Mesodermal cell (in vitro differentiated cells): Measurements from ENCODE around the gene ZNF644. TPM values are rescaled to one million over a fixed set of nuclear protein-coding genes. Genes with fewer than 3 reads are reported as not detected.
A peak's percentile ranks its signal among the peaks of the same experiment; 100 is the strongest.
"Not testable (repeated sequence)": the region's sequence is repeated elsewhere in the genome, so short reads cannot be mapped to it uniquely, and the experiment has no call there.

Experiments
- H3K27ac ChIP-seq: 2 replicates; pipeline ENCODE4 v1.7.0; 2013; ENCODE audit warnings: mild to moderate bottlenecking, low read depth, low read length, moderate library complexity; ENCODE audit not compliant: severe bottlenecking
- H3K36me3 ChIP-seq: 2 replicates; pipeline ENCODE4 v1.7.1; 2013; ENCODE audit warnings: mild to moderate bottlenecking, low read length, moderate library complexity; ENCODE audit not compliant: control insufficient read depth, insufficient read depth
- H3K4me1 ChIP-seq: one replicate; pipeline ENCODE4 v1.7.1; 2013; ENCODE audit warnings: mild to moderate bottlenecking, low read length; ENCODE audit not compliant: insufficient read depth, control insufficient read depth, poor library complexity, severe bottlenecking
- H3K4me3 ChIP-seq: 2 replicates; pipeline ENCODE4 v1.7.0; 2013; ENCODE audit warnings: low read length, control low read depth, mild to moderate bottlenecking; ENCODE audit not compliant: insufficient read depth, poor library complexity, severe bottlenecking; ENCODE audit errors: extremely low read depth
- H3K9me3 ChIP-seq: 2 replicates; pipeline ENCODE4 v1.7.1; 2013; ENCODE audit warnings: mild to moderate bottlenecking, low read length, moderate library complexity; ENCODE audit not compliant: control insufficient read depth
- WGBS, 2 experiments: methylation state at CpG; one replicate each; pipeline ENCODE4 v1.1.5; 2013; ENCODE audit warnings: missing lambda C conversion rate in 2 of 2; ENCODE audit not compliant: insufficient coverage in 2 of 2; 5-methylcytosine and 5-hydroxymethylcytosine counted together
- polyA plus RNA-seq, 2 experiments: library from polyadenylated mRNA; stranded (reverse); fragments of 50-300 nt; gene quantifications; one replicate each; pipeline ENCODE4 v1.2.3, GENCODE V29; 2013

ZNF644 gene
- 63.0 TPM for polyA plus RNA-seq (2013, experiment 1 of 2)
- polyA plus RNA-seq (2013, experiment 2 of 2), result 65.8 TPM

GRCh38 chr1:91021686-91022517 lies at the start of gene ZNF644:
Gene ZNF644, minus strand, starts transcription at chr1:91022035. Its CDS starts 39,682 bp downstream, at chr1:90982353.
- Histone ChIP-seq H3K4me3 (peak within 1 kb of the TSS; percentile 93), H3K36me3 (peaks cover 19% of the 10 kb centered on the region), H3K4me1 (peaks cover 6% of the 10 kb centered on the region), H3K27ac (peak within 1 kb of the TSS; percentile 100), H3K9me3 (no peaks in the 10 kb centered on the region)
- 1 to 2% methylated on average over 52 to 57 of the region's 70 CpGs for WGBS, 2 experiments

GRCh38 chr1:91070298-91070697 lies 48.5 kb upstream of the ZNF644 start:
- H3K4me1 ChIP-seq, result no peaks in the 10 kb centered on the region
- H3K4me3 ChIP-seq, result no peak overlapping the region
- WGBS, 2 experiments, result 78 to 82% methylated on average over 3 of the region's 3 CpGs
- no peaks in the 10 kb centered on the region for H3K36me3 ChIP-seq
- H3K9me3 ChIP-seq, result peaks cover 3% of the 10 kb centered on the region
- H3K27ac ChIP-seq, result no peak overlapping the region

GRCh38 chr1:91066538-91066937 lies 44.7 kb upstream of the ZNF644 start:
- H3K36me3 ChIP-seq, result no peaks in the 10 kb centered on the region
- 50% methylated on average over 1 of the region's 1 CpG for WGBS, 2 experiments
- H3K4me1 ChIP-seq, result no peaks in the 10 kb centered on the region
- no peaks in the 10 kb centered on the region for H3K9me3 ChIP-seq
- no peak overlapping the region for H3K27ac ChIP-seq
- no peak overlapping the region for H3K4me3 ChIP-seq

- no peaks in the 10 kb centered on the region for H3K36me3 ChIP-seq
- no peak overlapping the region for H3K4me3 ChIP-seq
- no peaks in the 10 kb centered on the region for H3K4me1 ChIP-seq
- peaks cover 5% of the 10 kb centered on the region for H3K9me3 ChIP-seq
- no peak overlapping the region for H3K27ac ChIP-seq
- WGBS, 2 experiments, result 81 to 82% methylated on average over 4 of the region's 4 CpGs
Observed at GRCh38 chr1:91065337-91065736, 43.5 kb upstream of the ZNF644 start.

- H3K27ac ChIP-seq, H3K36me3 ChIP-seq, H3K4me1 ChIP-seq, H3K4me3 ChIP-seq, H3K9me3 ChIP-seq: not testable (repeated sequence)
- WGBS, 2 experiments, result 100% methylated on average over 3 to 4 of the region's 5 CpGs
Observed at GRCh38 chr1:91063403-91063802, 41.6 kb upstream of the ZNF644 start.

GRCh38 chr1:91059157-91059556 lies 37.3 kb upstream of the ZNF644 start:
- H3K9me3 ChIP-seq, result peaks cover 5% of the 10 kb centered on the region
- H3K27ac ChIP-seq, result no peak overlapping the region
- H3K4me3 ChIP-seq, result no peak overlapping the region
- no peaks in the 10 kb centered on the region for H3K36me3 ChIP-seq
- no peaks in the 10 kb centered on the region for H3K4me1 ChIP-seq
- 95% methylated on average over 2 of the region's 2 CpGs; no CpG with 5 or more reads in 1 of the 2 experiments for WGBS, 2 experiments

- Histone ChIP-seq H3K4me1 (no peaks in the 10 kb centered on the region), H3K27ac (no peak overlapping the region), H3K4me3 (no peak overlapping the region), H3K36me3 (no peaks in the 10 kb centered on the region), H3K9me3 (peaks cover 5% of the 10 kb centered on the region)
- WGBS, 2 experiments, result 100% methylated on average over 2 of the region's 2 CpGs; no CpG with 5 or more reads in 1 of the 2 experiments
Observed at GRCh38 chr1:91057784-91058183, 35.9 kb upstream of the ZNF644 start.

- H3K27ac ChIP-seq, result no peak overlapping the region
- H3K36me3 ChIP-seq, result no peaks in the 10 kb centered on the region
- 92 to 97% methylated on average over 2 of the region's 2 CpGs for WGBS, 2 experiments
- no peaks in the 10 kb centered on the region for H3K9me3 ChIP-seq
- no peak overlapping the region for H3K4me3 ChIP-seq
- H3K4me1 ChIP-seq, result no peaks in the 10 kb centered on the region
Observed at GRCh38 chr1:91054780-91055481, 33.1 kb upstream of the ZNF644 start.

- no peaks in the 10 kb centered on the region for H3K9me3 ChIP-seq
- no peaks in the 10 kb centered on the region for H3K4me1 ChIP-seq
- H3K27ac ChIP-seq, result no peak overlapping the region
- 88 to 100% methylated on average over 1 of the region's 2 CpGs for WGBS, 2 experiments
- no peaks in the 10 kb centered on the region for H3K36me3 ChIP-seq
- H3K4me3 ChIP-seq, result no peak overlapping the region
Observed at GRCh38 chr1:91053630-91054029, 31.8 kb upstream of the ZNF644 start.

- H3K4me1 ChIP-seq, H3K4me3 ChIP-seq: not testable (repeated sequence)
Observed at GRCh38 chr1:91049551-91049950, 27.7 kb upstream of the ZNF644 start.

GRCh38 chr1:91046766-91047165 lies 24.9 kb upstream of the ZNF644 start:
- no peaks in the 10 kb centered on the region for H3K36me3 ChIP-seq
- no peak overlapping the region for H3K27ac ChIP-seq
- 83 to 100% methylated on average over 2 of the region's 2 CpGs for WGBS, 2 experiments

More at GRCh38 chr1:91049551-91049950, 27.7 kb upstream of the ZNF644 start:
- not testable (repeated sequence) for H3K9me3 ChIP-seq, H3K36me3 ChIP-seq, H3K27ac ChIP-seq
- 79 to 100% methylated on average over 1 to 2 of the region's 2 CpGs for WGBS, 2 experiments

More at GRCh38 chr1:91046766-91047165, 24.9 kb upstream of the ZNF644 start:
- H3K4me1 ChIP-seq, result no peaks in the 10 kb centered on the region
- H3K4me3 ChIP-seq, result no peak overlapping the region
- no peaks in the 10 kb centered on the region for H3K9me3 ChIP-seq
